NCI-H128 (cell line): ENCODE data around the gene DACH1.

ENCODE experiments used
- DNase-seq: peaks from one replicate; lab custom pipeline; 2025; ENCODE audit not compliant: unreplicated experiment; lab: John Stamatoyannopoulos, UW

The DACH1 gene

DNA sequence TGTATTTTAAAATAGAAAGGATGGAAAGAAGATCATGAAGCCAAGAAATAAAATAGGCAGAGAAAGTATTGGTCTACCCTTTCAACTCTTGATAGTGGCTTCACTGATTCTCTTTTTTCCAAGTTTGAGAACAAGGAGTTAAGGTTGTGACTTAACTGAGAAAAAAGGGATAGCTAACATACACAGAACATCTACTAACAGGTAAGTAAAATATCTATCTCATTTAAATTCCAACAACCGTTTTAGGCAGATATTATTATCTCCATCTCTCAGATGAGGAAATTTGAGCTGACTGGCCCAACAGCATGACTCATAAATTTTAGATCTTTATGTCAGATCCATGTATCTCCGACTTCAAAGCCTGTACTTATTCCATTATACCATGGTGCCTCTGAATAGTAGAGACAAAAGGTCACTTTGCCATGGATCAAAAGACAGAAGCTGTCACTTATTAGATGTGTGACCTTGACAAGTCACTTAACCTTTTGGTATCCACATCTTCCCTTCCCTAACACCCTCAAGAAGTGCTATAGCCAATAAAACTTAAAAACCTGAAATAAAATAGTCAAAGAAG is 152.1 kb downstream of the DACH1 start:
- DNase-seq, result no peak

DNA sequence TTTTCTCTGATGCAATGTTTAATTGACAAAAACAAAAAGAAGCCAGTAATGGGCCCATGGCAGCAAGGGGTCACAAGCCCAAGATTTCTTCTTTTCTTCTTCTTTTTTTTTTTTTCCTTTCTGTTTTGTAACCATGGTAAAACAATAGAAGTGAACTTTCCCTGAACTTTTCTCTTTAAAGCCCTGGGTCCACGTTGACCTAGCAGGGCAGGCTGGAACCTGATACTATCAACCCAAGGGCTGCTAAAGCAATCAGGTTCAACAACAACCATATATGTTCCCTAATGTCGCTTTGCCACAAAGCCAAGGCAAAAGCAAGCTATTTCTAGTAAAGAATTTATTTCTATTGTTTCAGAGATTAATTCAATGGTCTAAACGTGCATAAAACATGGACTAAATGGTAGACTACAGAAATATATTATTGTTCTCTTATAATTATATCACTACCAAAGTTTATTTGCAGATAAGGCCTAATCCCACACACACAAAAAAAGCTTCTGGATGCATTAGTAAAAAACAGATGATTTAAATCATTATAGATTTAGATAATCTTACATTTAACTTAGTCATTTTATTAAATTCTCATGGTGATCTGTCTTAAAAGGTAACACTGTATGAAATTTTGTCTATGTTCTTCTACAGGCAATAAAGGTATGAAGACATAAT is 153.9 kb downstream of the DACH1 start:
- DNase-seq, result no peak

- no peak for DNase-seq
These were observed 162.3 kb downstream of the DACH1 start for GRCh38 chr13:71704656-71705055.

DNA sequence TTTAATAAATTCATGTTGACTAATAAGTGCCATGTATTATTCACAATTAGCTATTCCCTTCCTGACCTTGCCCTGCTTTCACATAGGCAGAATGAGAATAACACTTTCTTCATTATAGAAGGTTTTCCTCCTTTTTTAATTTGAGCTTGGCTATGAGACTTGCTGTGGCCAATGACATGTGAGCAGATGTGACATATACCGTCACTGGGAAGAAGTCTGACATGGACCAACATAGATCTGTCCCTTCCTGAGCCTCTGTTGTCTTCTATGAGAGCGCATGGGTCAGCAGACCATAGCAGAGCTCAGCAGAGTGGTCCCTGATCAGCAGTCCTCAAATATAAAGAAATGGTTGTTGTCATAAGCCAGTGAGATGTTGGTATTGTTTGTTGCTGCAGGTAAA is 163.9 kb downstream of the DACH1 start:
- no peak for DNase-seq

GRCh38 chr13:71702253-71702652 is 164.8 kb downstream of the DACH1 start:
- DNase-seq, result no peak

DNA sequence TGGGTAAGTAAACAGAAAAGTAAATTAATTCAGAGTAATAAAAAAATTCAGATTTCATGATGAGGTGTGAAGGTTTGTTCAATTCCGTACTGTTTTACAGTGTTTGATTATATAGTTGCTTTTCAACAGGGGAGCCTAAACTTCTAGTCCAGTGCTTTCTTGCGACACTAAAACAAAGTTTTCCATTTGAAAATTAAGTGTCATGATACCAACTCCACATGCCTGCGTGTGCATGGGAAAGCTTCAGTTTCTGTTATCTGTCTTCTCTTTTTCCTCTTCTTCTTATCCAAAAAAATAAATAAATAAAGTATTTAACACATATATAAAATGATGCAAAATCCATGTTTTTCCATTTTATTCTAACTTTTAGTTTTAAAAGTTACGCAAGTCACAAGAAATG is 165.3 kb downstream of the DACH1 start:
- no peak for DNase-seq

- DNase-seq, result no peak
These were observed 167.7 kb downstream of the DACH1 start for GRCh38 chr13:71699342-71699741.

DNA sequence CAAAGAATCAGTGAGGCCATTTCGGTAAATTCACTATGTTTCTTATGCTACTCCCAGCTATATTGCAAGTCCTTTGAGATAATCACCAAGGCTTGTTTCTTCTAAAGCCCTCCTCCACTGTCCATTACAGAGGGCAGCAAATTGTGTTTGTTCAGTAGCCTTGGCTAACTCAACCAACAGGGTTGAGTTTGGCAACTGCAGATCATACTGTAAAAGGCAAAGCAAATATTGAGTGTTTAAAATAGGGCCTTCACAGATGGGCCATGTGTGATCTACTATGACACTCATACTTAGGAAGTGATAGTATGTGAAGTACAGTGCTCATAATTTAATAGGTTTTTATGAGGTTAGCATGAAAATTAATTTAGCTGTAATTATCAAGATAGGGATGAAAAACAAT is 171.3 kb downstream of the DACH1 start:
- no peak for DNase-seq

DNA sequence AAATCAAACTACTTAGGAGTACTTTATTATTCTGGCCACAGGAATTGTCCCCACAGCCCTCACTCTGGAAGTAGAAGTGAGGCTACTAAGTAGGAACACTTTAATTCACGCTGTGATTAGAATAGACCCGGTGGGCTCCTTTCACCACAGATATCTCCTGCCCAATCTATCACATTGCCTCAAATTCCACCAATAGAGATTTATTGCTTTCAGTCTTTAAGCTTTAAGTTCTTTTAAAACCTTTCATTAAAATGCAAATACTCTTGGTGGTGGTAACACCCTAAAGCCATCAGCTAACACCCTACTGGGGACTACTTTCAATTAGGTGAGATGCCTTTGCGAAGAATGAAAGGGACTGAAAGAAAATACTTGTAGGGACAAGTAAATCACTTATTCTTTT is 181.9 kb downstream of the DACH1 start:
- no peak for DNase-seq

DNA sequence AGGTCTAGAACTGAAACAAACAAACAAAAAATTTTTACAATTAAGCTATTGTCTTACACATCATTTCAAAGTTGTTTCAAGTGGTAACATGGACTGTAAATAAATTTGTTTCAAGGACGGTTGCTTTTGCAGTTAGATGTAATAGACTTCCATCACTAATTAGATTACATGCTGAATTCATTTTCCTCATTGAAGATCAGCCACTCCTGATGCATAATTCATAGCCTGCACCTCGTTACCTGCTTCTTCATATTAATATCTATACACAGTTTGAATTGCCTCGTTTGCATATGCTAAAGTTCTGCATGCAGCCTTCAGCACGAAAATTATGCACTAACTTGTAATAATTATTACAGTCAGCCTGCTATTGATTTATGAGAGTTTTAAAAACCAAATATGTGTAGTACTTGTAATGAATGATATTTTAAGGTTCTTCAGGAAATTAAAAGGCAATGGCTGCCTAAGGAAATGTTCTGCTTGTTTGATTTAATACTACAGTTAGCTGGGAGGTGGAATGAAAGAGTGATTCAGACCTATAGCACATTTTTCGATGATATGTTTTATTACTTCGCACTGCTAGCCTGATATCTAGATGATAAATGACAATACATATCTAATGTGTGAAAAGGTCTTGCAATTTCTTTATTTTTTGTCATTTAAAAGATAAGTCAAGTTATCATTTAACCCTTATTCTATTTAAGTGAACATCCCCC is 184.9 kb downstream of the DACH1 start:
- DNase-seq, result no peak

- no peak for DNase-seq
These were observed 189.9 kb downstream of the DACH1 start for GRCh38 chr13:71677124-71677523.

GRCh38 chr13:71672512-71672911 is 194.5 kb downstream of the DACH1 start:
- no peak for DNase-seq

GRCh38 chr13:71663431-71663830 is 203.6 kb downstream of the DACH1 start:
- DNase-seq, result no peak

- no peak for DNase-seq
These were observed 205.1 kb downstream of the DACH1 start for GRCh38 chr13:71661921-71662320.

DNA sequence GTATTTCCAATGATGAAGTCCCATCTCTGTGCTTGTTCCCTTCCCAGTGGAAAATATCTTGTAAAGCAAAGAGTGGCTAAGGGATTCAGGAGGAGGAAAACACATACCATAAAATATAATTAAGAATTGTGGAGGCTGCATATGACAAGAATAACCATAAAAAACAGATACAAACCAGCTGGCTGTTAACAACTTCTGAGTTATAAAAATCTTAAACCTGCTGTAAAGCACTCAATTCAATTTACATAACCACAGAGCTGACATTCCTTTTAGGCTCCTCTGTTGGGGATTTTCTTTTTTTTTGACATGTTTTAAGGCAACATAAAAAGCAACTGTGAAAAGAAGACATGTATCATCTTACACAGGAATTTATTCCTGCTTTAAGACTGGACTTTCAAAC is 207.6 kb downstream of the DACH1 start:
- DNase-seq, result no peak

- DNase-seq, result no peak
These were observed 221.5 kb downstream of the DACH1 start for GRCh38 chr13:71645467-71645866.

GRCh38 chr13:71644579-71644978 is 222.4 kb downstream of the DACH1 start:
- DNase-seq, result no peak

GRCh38 chr13:71643448-71643860 is 223.6 kb downstream of the DACH1 start:
- no peak for DNase-seq

DNA sequence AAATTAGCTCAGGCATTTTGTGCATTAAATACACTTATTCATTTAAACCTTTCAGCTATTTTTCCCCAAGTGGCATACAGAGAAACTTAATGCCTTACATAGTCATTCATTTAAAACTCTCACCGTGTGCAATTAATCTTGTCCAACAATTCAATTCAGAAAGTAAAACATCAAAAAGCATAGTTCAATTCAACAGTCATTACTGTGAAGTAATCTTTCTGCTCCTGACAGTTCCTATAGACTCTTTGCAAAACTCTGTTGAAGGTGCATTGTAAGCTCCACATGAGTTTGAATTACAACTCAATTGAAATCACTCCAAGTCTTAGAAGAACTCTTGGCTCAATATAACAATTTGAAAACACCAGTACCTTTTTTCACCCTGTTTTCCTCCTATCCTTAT is 228.3 kb downstream of the DACH1 start:
- DNase-seq, result no peak

DNA sequence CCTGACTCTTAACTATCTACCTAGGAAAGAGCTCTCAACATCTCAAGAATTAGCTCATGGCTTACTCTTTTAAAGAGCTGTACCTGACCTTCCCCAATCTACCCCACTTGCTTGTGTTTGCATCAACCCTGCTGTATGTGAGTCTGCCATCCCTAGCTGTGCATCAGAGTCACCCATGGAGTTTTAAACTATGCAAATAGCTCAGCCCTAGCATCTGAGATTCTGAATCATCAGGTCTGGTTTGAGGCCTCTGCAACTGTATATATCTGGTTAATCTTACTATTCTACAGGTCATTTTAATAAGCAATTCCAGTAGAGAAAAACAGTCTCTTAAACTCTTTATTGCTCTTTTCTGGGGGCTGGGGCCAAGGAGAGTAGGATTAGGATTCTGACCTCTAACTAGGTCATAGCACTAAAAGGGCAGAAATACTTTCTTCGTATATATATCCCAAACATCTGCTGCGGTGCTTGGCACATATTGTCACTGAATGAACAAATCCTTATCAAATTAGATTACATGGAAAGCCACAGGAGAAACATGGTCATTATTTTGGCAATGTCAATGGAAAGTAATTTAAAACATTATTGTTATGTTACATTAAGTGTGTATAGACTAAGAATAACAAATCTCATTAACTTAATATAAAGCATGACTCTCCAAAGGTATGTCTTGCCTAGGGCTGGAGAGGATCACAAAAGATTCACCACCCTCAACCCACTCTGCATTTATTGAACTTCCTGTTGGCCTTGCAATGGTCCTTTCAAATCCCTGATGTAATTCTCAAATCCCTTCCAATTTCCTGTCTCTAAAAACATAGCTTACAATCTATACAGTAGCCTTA is 232.2 kb downstream of the DACH1 start:
- no peak for DNase-seq

DNA sequence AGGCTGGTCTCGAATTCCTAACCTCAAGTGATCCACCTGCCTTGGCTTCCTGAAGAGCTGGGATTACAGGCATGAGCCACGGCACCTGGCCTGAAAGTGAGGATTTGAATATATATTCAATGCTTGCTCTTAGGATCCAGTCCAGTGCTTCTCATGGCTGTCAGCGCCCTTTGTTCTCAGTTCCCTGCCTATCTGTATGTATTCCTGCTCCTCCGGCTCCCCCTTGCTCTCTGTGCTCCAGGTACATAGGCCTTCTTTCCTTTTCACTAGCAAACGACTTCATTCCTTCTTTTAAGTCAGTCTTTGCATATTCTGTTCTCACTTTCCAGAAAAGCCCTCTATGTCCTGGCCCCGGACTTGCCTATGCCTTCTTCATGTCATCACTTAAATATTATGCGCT is 232.8 kb downstream of the DACH1 start:
- DNase-seq, result no peak

- DNase-seq, result no peak
These were observed 234.3 kb downstream of the DACH1 start for GRCh38 chr13:71632721-71633120.
